Kidney (tissue), 14 donors: Measurements from ENCODE around the gene BORA. TPM values are rescaled to one million over a fixed set of nuclear protein-coding genes. Genes with fewer than 3 reads are reported as not detected.

Source experiments
- DNase-seq, 5 donors: peaks; one replicate each; pipeline ENCODE4 v3.0.0-alpha.2; 2013 to 2020
- FAIRE-seq: peaks from 2 replicates; lab custom pipeline; 2012; peaks lifted over from hg19 to GRCh38; lab: Jason Lieb, UNC
- H3K27ac ChIP-seq, 2 donors: one replicate each; pipeline ENCODE4 v1.7.0; 2013; ENCODE audit warnings: low read depth in 2 of 2, low read length in 2 of 2, inconsistent platforms in 1 of 2
- H3K27me3 ChIP-seq: one replicate; pipeline ENCODE4 v1.7.1; 2013; ENCODE audit warnings: low read length, inconsistent platforms; ENCODE audit not compliant: control insufficient read depth, insufficient read depth
- H3K36me3 ChIP-seq, 3 donors: one replicate each; pipeline versions ENCODE4 v1.7.0 to v1.7.1; 2013; ENCODE audit warnings: low read length in 3 of 3, control low read depth in 1 of 3, inconsistent platforms in 1 of 3; ENCODE audit not compliant: insufficient read depth in 3 of 3, control insufficient read depth in 2 of 3
- H3K4me1 ChIP-seq, 3 donors: one replicate each; pipeline versions ENCODE4 v1.7.0 to v1.7.1; 2013; ENCODE audit warnings: low read length in 3 of 3, inconsistent platforms in 1 of 3, low read depth in 1 of 3; ENCODE audit not compliant: control insufficient read depth in 2 of 3, insufficient read depth in 2 of 3
- H3K4me3 ChIP-seq, 3 donors: one replicate each; pipeline versions ENCODE4 v1.7.0 to v1.8.1; 2013; ENCODE audit warnings: low read length in 3 of 3, control low read depth in 1 of 3, inconsistent platforms in 1 of 3
- H3K9ac ChIP-seq, 3 donors: one replicate each; pipeline versions ENCODE4 v1.7.0 to v1.7.1; 2013; ENCODE audit warnings: low read length in 3 of 3, control low read depth in 1 of 3, inconsistent platforms in 1 of 3
- H3K9me3 ChIP-seq, 3 donors: one replicate each; pipeline versions ENCODE4 v1.7.0 to v1.7.1; 2013; ENCODE audit warnings: low read length in 3 of 3, control low read depth in 1 of 3, inconsistent platforms in 1 of 3; ENCODE audit not compliant: control insufficient read depth in 2 of 3, insufficient read depth in 1 of 3
- CTCF ChIP-seq: IDR thresholded peaks from 3 replicates; pipeline ENCODE4 v1.5.1; 2012; ENCODE audit warnings: mild to moderate bottlenecking, moderate library complexity, borderline replicate concordance; ENCODE audit not compliant: insufficient read depth; ENCODE audit errors: extremely low read depth
- intact Hi-C: fragments of 100-400 bp; cut with DNase I; formaldehyde crosslinking; loops from one replicate; pipeline ENCODE4 v1.11.1; 2022
- polyA plus RNA-seq: library from polyadenylated mRNA; stranded (reverse); fragments of 350-450 nt; fragmentation: Illumina TruSeq; extraction: RNeasy Lipid Tissue Mini Kit (QIAGEN cat#74804); gene quantifications from one replicate; pipeline ENCODE4 v1.2.3, GENCODE V29; 2014; ENCODE audit warnings: low read depth, low replicate concordance; ENCODE audit not compliant: insufficient read depth
- total RNA-seq: library from RNA; stranded (reverse); fragmentation: NEBNext Ultra II Directional; extraction: Animal tissue kit (Norgen Biotek cat#: 25700); gene quantifications from one replicate; pipeline ENCODE4 v1.2.1, GENCODE V29; 2021
- donor health status: control.
- donor health status: control.
- donor health status: control.
- donor health status: control.
- donor health status: control.
- donor health status: DM: yes; HTN: yes; CAD: no.
- donor health status: Normal renal cell carcinoma (clear cell type).

The BORA gene
- total and polyA plus RNA-seq, 2 donors from 2014 or later = 1.0 to 3.4 TPM

GRCh38 chr13:72751220-72751619, 23.5 kb downstream of the BORA start:
- peaks cover 0 to 20% (median 7%) of the 10 kb centered on the region in 3 donors for H3K36me3 ChIP-seq
- H3K9me3 ChIP-seq = no peaks in the 10 kb centered on the region
- H3K27ac ChIP-seq = no peak overlapping the region
- FAIRE-seq (no peak), DNase-seq (no peak)
- H3K4me3 ChIP-seq = no peak overlapping the region
- no peak overlapping the region for H3K9ac ChIP-seq
- TF ChIP-seq CTCF = no peak
- no peaks in the 10 kb centered on the region for H3K27me3 ChIP-seq
- intact Hi-C loops = no loop called here
- no peaks in the 10 kb centered on the region for H3K4me1 ChIP-seq

GRCh38 chr13:72754111-72754510, 26.4 kb downstream of the BORA start:
- no peak overlapping the region for H3K27ac ChIP-seq
- H3K36me3 ChIP-seq = peaks cover 4 to 30% (median 7%) of the 10 kb centered on the region in 3 donors
- H3K9me3 ChIP-seq = no peaks in the 10 kb centered on the region
- no peak overlapping the region for H3K4me3 ChIP-seq
- no peak for DNase-seq
- no peak overlapping the region for H3K9ac ChIP-seq
- intact Hi-C loops = no loop called here
- TF ChIP-seq CTCF = no peak
- no peak for FAIRE-seq
- H3K27me3 ChIP-seq = no peaks in the 10 kb centered on the region
- no peaks in the 10 kb centered on the region for H3K4me1 ChIP-seq

GRCh38 chr13:72757792-72758535, 30.2 kb downstream of the BORA start:
- TF ChIP-seq CTCF = no peak
- H3K4me3 ChIP-seq = no peak overlapping the region
- no peak overlapping the region for H3K9ac ChIP-seq
- H3K9me3 ChIP-seq = no peaks in the 10 kb centered on the region
- no peaks in the 10 kb centered on the region for H3K27me3 ChIP-seq
- peaks cover 8 to 53% (median 28%) of the 10 kb centered on the region in 3 donors for H3K36me3 ChIP-seq
- FAIRE-seq (no peak), DNase-seq (no peak)
- no peaks in the 10 kb centered on the region for H3K4me1 ChIP-seq
- no peak overlapping the region for H3K27ac ChIP-seq
- intact Hi-C loops = no loop called here
